ENCODE results near the gene ATOH8. TPM values are rescaled to one million over a fixed set of nuclear protein-coding genes. Genes with fewer than 3 reads are reported as not detected.

The ATOH8 gene
- total RNA-seq, 1 donor from 2014 or later, result 1.9 TPM

DNA sequence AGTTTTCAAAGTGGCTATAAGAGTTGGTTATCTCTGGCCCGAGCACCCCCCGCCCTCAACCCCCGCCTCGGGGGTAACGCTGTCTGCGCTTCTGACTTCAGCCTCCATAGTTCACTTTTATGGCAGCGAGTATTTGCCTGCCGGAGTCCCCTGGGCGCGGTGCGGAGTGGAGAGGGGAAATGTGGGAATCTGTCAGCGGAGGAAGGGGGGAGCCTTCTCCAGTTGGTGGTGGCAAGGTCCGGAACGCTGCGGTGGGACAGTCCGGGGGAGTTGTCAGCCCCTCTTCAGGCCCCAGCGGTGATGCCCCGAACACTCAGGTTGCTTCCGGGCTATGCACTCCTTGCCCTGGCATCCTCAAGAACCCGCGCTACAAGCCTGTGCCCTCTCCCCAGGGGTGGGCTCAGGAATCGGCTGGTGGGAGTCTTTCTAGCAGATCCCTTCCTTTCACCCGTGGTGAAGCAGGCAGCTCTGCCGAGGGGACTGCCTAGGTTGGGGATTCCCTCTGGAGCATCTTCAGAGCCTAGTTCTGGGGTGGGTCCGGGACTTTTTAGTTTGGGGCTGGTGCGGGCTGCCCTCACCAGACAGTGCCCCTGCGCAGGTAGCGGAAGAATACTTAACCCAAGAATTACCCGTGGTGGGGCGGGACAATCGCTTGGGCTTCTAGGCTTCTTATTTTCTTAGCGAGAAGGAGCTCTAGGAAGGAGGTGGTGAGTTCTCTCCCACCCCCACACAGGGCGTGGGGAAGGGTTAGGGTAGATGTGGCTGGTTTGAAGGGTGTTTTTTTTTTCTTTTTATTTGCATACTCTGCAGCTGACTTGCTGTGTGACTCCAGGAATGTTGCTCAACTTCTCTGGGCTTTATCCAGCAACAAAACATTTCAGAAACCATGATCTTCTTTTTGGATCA lies 1.6 kb downstream of the ATOH8 start:
- no peaks in the 10 kb centered on the region for H3K36me3 ChIP-seq (ENCODE audit: insufficient read depth, low read length)
- no peak for FAIRE-seq
- DNase-seq (ENCODE audit: low read depth), result no peak
- peaks cover 17% of the 10 kb centered on the region for H3K4me1 ChIP-seq (ENCODE audit: insufficient read depth, low read length)
- H3K4me3 ChIP-seq (ENCODE audit: insufficient read depth, low read depth, low read length), result peak overlapping the region; percentile 69
- peak overlapping the region; percentile 82 for H3K4me3 Mint-ChIP-seq (ENCODE audit: unreplicated experiment)
- H3K9me3 Mint-ChIP-seq (ENCODE audit: unreplicated experiment), result peaks cover 1% of the 10 kb centered on the region
- H2AFZ ChIP-seq (ENCODE audit: low read depth, low read length), result no peak overlapping the region
- peak overlapping the region; percentile 55 for H3K9ac ChIP-seq (ENCODE audit: low read length)
- H3K27ac Mint-ChIP-seq (ENCODE audit: unreplicated experiment), result no peak overlapping the region
- H3K4me2 ChIP-seq (ENCODE audit: low read length), result peak overlapping the region; percentile 98
- TF ChIP-seq EZH2 (IDR thresholded peaks at IDR 0.05; ENCODE audit: insufficient read depth, low read length) (no peak), CTCF (IDR thresholded peaks at IDR 0.05; ENCODE audit: insufficient read depth, low read depth, low read length) (no peak)
- H3K27me3 Mint-ChIP-seq (ENCODE audit: low read depth, unreplicated experiment), result peaks cover 71% of the 10 kb centered on the region
- H3K36me3 Mint-ChIP-seq (ENCODE audit: low read depth, unreplicated experiment), result no peaks in the 10 kb centered on the region
- H3K79me2 ChIP-seq (ENCODE audit: insufficient read depth, low read length), result peaks cover 46% of the 10 kb centered on the region
- no peak overlapping the region for H3K27ac ChIP-seq (ENCODE audit: low read depth, low read length)
- no peaks in the 10 kb centered on the region for H3K9me3 ChIP-seq (ENCODE audit: insufficient read depth, low read depth, low read length)
- H4K20me1 ChIP-seq (ENCODE audit: insufficient read depth, low read length), result peaks cover 53% of the 10 kb centered on the region
- peaks cover 17% of the 10 kb centered on the region for H3K27me3 ChIP-seq (ENCODE audit: insufficient read depth, low read length)
- peaks cover 6% of the 10 kb centered on the region for H3K4me1 Mint-ChIP-seq (ENCODE audit: low read depth, unreplicated experiment)

DNA sequence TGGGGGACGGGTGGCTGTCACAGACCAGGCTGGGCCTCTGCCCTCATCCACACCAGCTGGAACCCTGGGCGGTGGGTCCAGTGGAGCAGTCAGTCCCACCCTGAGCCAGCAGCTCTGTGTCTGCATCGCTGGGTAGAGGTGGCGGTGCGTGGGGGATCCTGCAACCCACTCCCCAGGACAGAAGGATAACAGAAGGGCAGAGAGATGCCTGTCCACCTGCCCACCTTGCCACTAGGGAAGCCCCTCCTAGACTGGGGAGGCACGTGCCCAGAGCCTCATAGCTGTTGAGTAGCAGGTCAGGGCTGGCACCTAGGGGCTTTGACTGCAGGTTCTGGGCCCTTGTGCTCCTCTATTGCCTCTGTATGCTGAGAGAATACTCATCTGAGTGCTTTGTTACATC lies 2.4 kb downstream of the ATOH8 start:
- TF ChIP-seq CTCF (IDR thresholded peaks at IDR 0.05; ENCODE audit: insufficient read depth, low read depth, low read length) (no peak), EZH2 (IDR thresholded peaks at IDR 0.05; ENCODE audit: insufficient read depth, low read length) (no peak)
- no peak overlapping the region for H3K9ac ChIP-seq (ENCODE audit: low read length)
- peaks cover 15% of the 10 kb centered on the region for H3K27me3 ChIP-seq (ENCODE audit: insufficient read depth, low read length)

More for the DNA sequence above, 2.4 kb downstream of the ATOH8 start:
- no peak overlapping the region for H3K27ac ChIP-seq (ENCODE audit: low read depth, low read length)
- no peak for FAIRE-seq
- Mint-ChIP-seq H3K27me3 (ENCODE audit: low read depth, unreplicated experiment) (peaks cover 73% of the 10 kb centered on the region), H3K9me3 (ENCODE audit: unreplicated experiment) (peaks cover 5% of the 10 kb centered on the region), H3K4me1 (ENCODE audit: low read depth, unreplicated experiment) (peaks cover 8% of the 10 kb centered on the region), H3K4me3 (ENCODE audit: unreplicated experiment) (no peak overlapping the region), H3K36me3 (ENCODE audit: low read depth, unreplicated experiment) (no peaks in the 10 kb centered on the region), H3K27ac (ENCODE audit: unreplicated experiment) (no peak overlapping the region)
- no peak overlapping the region for H3K4me3 ChIP-seq (ENCODE audit: insufficient read depth, low read depth, low read length)
- H3K79me2 ChIP-seq (ENCODE audit: insufficient read depth, low read length), result peaks cover 51% of the 10 kb centered on the region
- H3K9me3 ChIP-seq (ENCODE audit: insufficient read depth, low read depth, low read length), result no peaks in the 10 kb centered on the region
- peak overlapping the region; percentile 98 for H3K4me2 ChIP-seq (ENCODE audit: low read length)
- H3K36me3 ChIP-seq (ENCODE audit: insufficient read depth, low read length), result no peaks in the 10 kb centered on the region
- no peak for DNase-seq (ENCODE audit: low read depth)
- H2AFZ ChIP-seq (ENCODE audit: low read depth, low read length), result no peak overlapping the region
- H4K20me1 ChIP-seq (ENCODE audit: insufficient read depth, low read length), result peaks cover 62% of the 10 kb centered on the region
- peaks cover 17% of the 10 kb centered on the region for H3K4me1 ChIP-seq (ENCODE audit: insufficient read depth, low read length)
